GM13977 (cell line): Measurements from ENCODE around the gene MMS19.
A peak's percentile ranks its signal among the peaks of the same experiment; 100 is the strongest.

Experiments used
- DNase-seq: peaks from one replicate; pipeline ENCODE4 v3.0.0; 2012; ENCODE audit warnings: low spot score
- in situ Hi-C: fragments of 300-500 bp; cut with MboI; formaldehyde crosslinking; loops from one replicate; pipeline ENCODE4 v1.12.0; 2022; ENCODE audit warnings: low sequenced_read_pairs, low pct_unique_long_range_greater_than_20kb, mixed read lengths, inconsistent platforms; ENCODE audit not compliant: unreplicated experiment
- TF ChIP-seq, protein P1 (sequence below): IDR thresholded peaks from 2 replicates; pipeline ENCODE4 v1.5.1; 2012; ENCODE audit warnings: mild to moderate bottlenecking, control low read depth; ENCODE audit not compliant: insufficient read depth; ENCODE audit errors: extremely low read depth, missing control alignments

Gene MMS19

DNA sequence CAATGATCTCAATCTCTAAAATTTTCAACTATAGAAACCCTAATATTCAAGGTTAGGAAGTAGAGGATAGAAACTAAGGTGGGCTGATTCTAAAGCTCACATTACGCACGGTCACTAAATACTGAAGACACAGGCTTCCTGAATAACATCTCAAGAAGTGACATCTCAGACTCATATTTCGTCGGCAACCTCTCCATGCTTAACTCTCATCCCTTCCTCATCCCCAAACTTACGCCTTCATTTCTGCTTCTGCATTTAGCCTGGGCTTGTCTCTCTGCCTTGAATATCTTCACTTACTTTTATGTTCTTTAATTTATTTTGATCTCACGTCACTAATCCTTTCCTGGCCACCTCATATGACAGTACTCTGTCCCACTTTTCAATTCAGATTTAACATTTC, 63.0 kb downstream of the MMS19 start:
- TF ChIP-seq, protein P1, sequence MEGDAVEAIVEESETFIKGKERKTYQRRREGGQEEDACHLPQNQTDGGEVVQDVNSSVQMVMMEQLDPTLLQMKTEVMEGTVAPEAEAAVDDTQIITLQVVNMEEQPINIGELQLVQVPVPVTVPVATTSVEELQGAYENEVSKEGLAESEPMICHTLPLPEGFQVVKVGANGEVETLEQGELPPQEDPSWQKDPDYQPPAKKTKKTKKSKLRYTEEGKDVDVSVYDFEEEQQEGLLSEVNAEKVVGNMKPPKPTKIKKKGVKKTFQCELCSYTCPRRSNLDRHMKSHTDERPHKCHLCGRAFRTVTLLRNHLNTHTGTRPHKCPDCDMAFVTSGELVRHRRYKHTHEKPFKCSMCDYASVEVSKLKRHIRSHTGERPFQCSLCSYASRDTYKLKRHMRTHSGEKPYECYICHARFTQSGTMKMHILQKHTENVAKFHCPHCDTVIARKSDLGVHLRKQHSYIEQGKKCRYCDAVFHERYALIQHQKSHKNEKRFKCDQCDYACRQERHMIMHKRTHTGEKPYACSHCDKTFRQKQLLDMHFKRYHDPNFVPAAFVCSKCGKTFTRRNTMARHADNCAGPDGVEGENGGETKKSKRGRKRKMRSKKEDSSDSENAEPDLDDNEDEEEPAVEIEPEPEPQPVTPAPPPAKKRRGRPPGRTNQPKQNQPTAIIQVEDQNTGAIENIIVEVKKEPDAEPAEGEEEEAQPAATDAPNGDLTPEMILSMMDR, result no peak
- in situ Hi-C loops, result no loop called here

DNA sequence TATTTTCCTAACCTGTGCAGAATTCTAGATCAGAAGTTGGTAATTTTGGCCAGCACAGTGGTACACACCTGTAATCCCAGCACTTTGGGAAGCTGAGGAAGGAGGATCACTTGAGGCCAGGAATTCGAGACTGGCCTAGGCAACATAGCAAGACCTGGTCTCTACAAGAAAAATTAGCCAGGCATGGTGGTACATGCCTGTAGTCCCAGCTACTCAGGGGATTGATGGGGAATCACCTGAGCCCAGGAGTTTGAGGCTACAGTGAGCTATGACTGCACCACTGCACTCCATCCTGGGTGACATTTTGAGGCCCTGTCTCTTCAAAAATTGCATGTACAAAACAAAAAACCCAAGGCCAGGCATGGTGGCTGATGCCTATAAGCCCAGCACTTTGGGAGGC, 63.7 kb downstream of the MMS19 start:
- TF ChIP-seq, protein P1, result no peak
- no peak for DNase-seq
- in situ Hi-C loops, result no loop called here

More for the DNA sequence above, 63.0 kb downstream of the MMS19 start:
- DNase-seq, result no peak

DNA sequence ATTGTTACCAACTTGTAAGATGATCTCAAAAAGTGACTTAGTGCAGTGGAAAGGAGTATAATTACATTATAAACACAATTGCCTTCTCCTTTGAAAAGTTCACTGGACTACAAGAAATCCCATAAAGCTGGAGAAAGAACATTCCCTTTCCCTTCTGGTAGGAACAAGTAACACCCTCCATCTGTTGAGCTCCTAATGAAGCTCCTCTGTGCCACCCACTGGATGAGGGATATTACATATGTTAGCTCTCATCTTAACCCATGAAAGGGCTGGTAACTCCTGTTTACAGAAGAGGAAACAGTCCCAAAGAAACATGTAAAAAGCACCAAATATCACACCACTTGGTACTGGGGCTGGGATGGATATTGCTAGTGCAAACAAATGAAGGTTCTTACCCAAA, 64.2 kb downstream of the MMS19 start:
- TF ChIP-seq, protein P1, result no peak
- in situ Hi-C loops, result no loop called here
- no peak for DNase-seq

DNA sequence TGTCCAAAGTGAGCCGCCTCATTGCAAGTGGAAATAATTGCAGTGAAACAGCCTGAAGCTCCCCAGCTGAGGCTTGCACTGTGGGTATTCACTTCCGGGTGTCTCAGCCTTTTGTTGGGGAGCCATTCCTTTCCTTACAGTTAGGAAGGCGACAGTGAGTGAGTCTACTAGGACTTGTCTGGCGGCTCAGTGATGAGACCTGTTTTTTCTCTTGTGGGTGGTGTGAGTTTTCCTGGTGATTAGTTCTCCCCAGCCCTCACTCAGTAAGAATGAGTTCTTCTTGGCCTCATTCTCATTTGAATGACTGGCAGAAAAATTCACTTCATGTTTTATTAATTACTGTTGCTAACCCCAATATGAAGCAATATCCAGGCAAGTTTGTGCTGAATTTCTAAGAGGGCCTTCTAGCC, 69.6 kb downstream of the MMS19 start:
- DNase-seq, result no peak
- in situ Hi-C loops, result no loop called here
- TF ChIP-seq, protein P1, result no peak

DNA sequence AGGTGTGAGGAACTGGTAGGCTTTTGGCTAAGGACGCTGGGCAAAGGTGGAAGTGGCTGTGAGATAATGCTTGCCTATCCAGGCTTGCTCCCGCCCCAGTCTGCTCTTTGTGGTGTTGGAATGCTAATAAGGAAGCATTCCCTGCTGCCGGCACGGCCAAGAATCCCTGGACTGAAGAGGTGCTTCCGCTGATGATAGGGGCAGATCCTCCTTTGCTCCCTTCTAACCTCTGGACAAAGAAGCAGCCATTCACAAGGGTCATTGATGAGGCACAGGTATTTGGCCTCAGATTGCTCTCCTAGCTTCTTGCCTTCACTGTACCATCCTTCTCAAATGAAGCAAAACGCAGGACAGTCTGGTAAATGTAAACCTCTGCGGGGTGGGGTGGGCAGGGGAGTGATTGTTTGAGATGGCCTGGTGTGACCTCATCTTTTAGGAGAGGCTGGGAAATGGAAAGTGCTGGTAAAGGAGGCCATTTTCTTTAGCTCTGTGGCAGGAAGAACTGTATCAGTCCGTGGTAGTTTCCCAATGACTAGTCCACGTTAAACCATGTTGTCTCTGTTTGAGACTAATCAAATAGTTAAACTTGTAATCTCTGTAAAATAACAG, 70.5 kb downstream of the MMS19 start:
- TF ChIP-seq, protein P1, result no peak
- in situ Hi-C loops, result no loop called here
- peak; percentile 56 for DNase-seq

DNA sequence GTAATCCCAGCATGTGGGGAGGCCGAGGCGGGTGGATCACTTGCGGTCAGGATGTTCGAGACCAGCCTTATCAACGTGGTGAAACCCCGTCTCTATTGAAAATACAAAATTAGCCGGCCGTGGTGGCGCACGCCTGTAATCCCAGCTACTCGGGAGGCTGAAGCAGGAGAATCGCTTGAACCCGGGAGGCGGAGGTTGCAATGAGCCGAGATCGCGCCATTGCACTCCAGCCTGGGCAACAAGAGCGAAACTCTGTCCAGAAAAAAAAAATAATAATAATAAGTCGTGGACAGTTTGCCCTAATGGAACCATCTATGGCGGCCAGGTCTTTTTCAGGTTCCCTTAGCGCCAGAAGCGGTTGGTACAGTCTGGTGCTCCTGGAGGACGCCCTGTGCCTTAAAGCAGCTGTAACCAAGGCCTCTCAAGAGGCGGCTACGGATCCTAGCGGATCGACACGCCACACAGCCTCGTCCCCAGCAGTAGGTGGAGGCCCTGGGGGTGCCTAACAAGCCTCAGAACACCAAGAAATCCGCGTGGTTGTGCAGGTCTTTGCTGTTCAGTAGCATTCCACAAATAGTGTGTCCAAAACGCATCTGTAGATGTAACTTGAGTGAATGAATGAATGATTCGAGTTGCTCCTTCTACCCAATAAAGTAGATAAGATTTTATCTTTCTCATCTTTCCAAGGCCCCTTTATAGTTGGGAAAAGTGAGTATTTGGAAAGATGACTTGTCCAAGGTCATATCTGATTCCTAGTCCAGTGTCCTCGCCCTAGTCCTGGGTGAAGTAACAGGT, 71.2 kb downstream of the MMS19 start:
- TF ChIP-seq, protein P1, result no peak
- in situ Hi-C loops, result no loop called here
- DNase-seq, result no peak
